Gastrocnemius medialis (tissue), 4 donors: Measurements from ENCODE around the gene PDGFC. TPM values are rescaled to one million over a fixed set of nuclear protein-coding genes. Genes with fewer than 3 reads are reported as not detected.

ENCODE experiments used
- ATAC-seq, 2 donors: fragments of 150-250 bp; one replicate each; pipeline ENCODE4 v1.9.1; 2016
- DNase-seq, 2 donors: peaks; one replicate each; pipeline ENCODE4 v3.0.0-alpha.2; 2019
- H3K27ac ChIP-seq, 4 donors: fragments of 200-600 bp; sonication (generic); 1 replicate in 1 of 4; 2 replicates in 3 of 4; pipeline ENCODE4 v1.5.1; 2016 to 2018; ENCODE audit warnings: mild to moderate bottlenecking in 2 of 4, moderate library complexity in 1 of 4
- H3K27me3 ChIP-seq, 3 donors: fragments of 200-600 bp; sonication (generic) in 2 of 3; 1 replicate in 1 of 3; 2 replicates in 2 of 3; pipeline versions ENCODE4 v1.5.1 to v1.6.0; 2016 to 2019; ENCODE audit warnings: mild to moderate bottlenecking in 1 of 3, moderate library complexity in 1 of 3
- H3K36me3 ChIP-seq, 2 donors: fragments of 200-600 bp; sonication (generic) in 1 of 2; one replicate each; pipeline ENCODE4 v1.5.1; 2017 to 2018
- H3K4me1 ChIP-seq, 2 donors: fragments of 200-600 bp; sonication (generic) in 1 of 2; one replicate each; pipeline ENCODE4 v1.5.1; 2016 to 2017; ENCODE audit warnings: mild to moderate bottlenecking in 2 of 2
- H3K4me3 ChIP-seq, 4 donors: fragments of 200-600 bp; sonication (generic) in 3 of 4; 1 replicate in 1 of 4; 2 replicates in 3 of 4; pipeline ENCODE4 v1.5.1; 2016 to 2019; ENCODE audit warnings: mild to moderate bottlenecking in 2 of 4
- H3K9me3 ChIP-seq, 3 donors: fragments of 200-600 bp; sonication (generic) in 2 of 3; 1 replicate in 1 of 3; 2 replicates in 2 of 3; pipeline ENCODE4 v1.5.1; 2016 to 2019
- POLR2A ChIP-seq, 2 donors: fragments of 450-650 bp; IDR thresholded peaks; one replicate each; pipeline ENCODE4 v1.6.1; 2017; ENCODE audit warnings: antibody characterized with exemption in 2 of 2, mild to moderate bottlenecking in 2 of 2, moderate library complexity in 2 of 2
- in situ Hi-C, 4 donors: fragments of 200-750 bp; cut with MboI; loops; one replicate each; pipeline versions ENCODE4 v1.15.0 to v1.8.0; 2017; ENCODE audit warnings: low sequenced_read_pairs in 4 of 4
- intact Hi-C: fragments of 100-400 bp; cut with DNase I; formaldehyde crosslinking; loops from one replicate; pipeline ENCODE4 v1.15.1; 2023; ENCODE audit warnings: low total_unique reads
- total RNA-seq, 4 donors: library from RNA; depleted of rRNA; stranded (reverse); fragments of >200 nt; gene quantifications; one replicate each; pipeline versions ENCODE4 v1.1.0 to v1.2.3, GENCODE V29; 2016
- TF ChIP-seq, protein P1 (sequence below), 5 experiments: fragments of 450-650 bp in 3 of 5; fragments of 200-600 bp in 2 of 5; sonication (generic) in 2 of 5; IDR thresholded peaks in 4 of 5; conservative IDR thresholded peaks in 1 of 5; 1 replicate in 4 of 5; 2 replicates in 1 of 5; pipeline ENCODE4 v1.5.1; 2016 to 2019; ENCODE audit warnings: antibody characterized with exemption in 5 of 5, mild to moderate bottlenecking in 3 of 5, moderate library complexity in 3 of 5

PDGFC gene
- total RNA-seq, 4 donors from 2014 or later: 4.4 to 10.7 (median 6.3) TPM

DNA sequence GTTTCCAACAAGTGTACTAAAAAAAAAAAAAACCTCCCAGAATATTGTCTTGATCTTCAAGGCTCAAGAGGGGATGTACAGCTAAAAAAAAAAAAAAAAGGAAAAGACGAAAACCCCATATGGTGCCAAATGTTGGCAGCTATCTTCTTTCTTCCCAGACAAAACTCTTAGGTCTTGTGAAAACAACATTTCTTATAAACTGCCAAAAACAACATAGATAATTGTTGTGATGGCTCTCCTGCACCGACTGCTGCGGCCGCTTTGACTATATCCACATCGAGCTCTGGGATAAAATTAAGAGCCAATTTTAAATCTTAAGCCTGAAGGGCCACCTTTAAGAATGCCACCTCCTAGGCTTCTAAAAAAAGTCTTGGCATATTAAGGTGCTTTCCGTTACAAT, 23.5 kb downstream of the PDGFC start:
- in situ Hi-C loops: no loop called here
- TF ChIP-seq, protein P1, sequence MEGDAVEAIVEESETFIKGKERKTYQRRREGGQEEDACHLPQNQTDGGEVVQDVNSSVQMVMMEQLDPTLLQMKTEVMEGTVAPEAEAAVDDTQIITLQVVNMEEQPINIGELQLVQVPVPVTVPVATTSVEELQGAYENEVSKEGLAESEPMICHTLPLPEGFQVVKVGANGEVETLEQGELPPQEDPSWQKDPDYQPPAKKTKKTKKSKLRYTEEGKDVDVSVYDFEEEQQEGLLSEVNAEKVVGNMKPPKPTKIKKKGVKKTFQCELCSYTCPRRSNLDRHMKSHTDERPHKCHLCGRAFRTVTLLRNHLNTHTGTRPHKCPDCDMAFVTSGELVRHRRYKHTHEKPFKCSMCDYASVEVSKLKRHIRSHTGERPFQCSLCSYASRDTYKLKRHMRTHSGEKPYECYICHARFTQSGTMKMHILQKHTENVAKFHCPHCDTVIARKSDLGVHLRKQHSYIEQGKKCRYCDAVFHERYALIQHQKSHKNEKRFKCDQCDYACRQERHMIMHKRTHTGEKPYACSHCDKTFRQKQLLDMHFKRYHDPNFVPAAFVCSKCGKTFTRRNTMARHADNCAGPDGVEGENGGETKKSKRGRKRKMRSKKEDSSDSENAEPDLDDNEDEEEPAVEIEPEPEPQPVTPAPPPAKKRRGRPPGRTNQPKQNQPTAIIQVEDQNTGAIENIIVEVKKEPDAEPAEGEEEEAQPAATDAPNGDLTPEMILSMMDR (IDR thresholded peaks at IDR 0.05 in 4 of 5, conservative IDR thresholded peaks at IDR 0.05 in 1 of 5): no peak
- no peak for TF ChIP-seq POLR2A (IDR thresholded peaks at IDR 0.05)
- H3K9me3 ChIP-seq: no peaks in the 10 kb centered on the region
- peak overlapping the region in 1 of 4 donors; percentile 24 for H3K27ac ChIP-seq
- H3K4me1 ChIP-seq: peaks cover 60 to 64% of the 10 kb centered on the region in 2 donors
- no peak for DNase-seq
- no peak for ATAC-seq
- intact Hi-C loops: loop anchor here (5.0 kb wide), 1 partner anchor 176 kb away; no protein-coding TSS in a partner anchor
- H3K4me3 ChIP-seq: peak overlapping the region in 2 of 4 donors; percentile 3 to 12
- H3K36me3 ChIP-seq: no peaks in the 10 kb centered on the region
- no peaks in the 10 kb centered on the region for H3K27me3 ChIP-seq

- no peaks in the 10 kb centered on the region for H3K27me3 ChIP-seq
- no peaks in the 10 kb centered on the region for H3K36me3 ChIP-seq
- intact Hi-C loops (loop anchor here (5.0 kb wide), 1 partner anchor 174 kb away; no protein-coding TSS in a partner anchor), in situ Hi-C loops (no loop called here)
- peak; percentile 79 to 87 for ATAC-seq
- H3K27ac ChIP-seq: peak overlapping the region; percentile 28 to 71 (median 50)
- peak; percentile 18 to 38 for DNase-seq
- H3K4me1 ChIP-seq: peaks cover 65 to 68% of the 10 kb centered on the region in 2 donors
- H3K9me3 ChIP-seq: no peaks in the 10 kb centered on the region
- no peak overlapping the region for H3K4me3 ChIP-seq
- TF ChIP-seq, protein P1 (IDR thresholded peaks at IDR 0.05 in 4 of 5, conservative IDR thresholded peaks at IDR 0.05 in 1 of 5): no peak
- peak in 1 of 2 donors; percentile 35 for TF ChIP-seq POLR2A (IDR thresholded peaks at IDR 0.05)
Observed at GRCh38 chr4:156946516-156947424, 24.8 kb downstream of the PDGFC start.

DNA sequence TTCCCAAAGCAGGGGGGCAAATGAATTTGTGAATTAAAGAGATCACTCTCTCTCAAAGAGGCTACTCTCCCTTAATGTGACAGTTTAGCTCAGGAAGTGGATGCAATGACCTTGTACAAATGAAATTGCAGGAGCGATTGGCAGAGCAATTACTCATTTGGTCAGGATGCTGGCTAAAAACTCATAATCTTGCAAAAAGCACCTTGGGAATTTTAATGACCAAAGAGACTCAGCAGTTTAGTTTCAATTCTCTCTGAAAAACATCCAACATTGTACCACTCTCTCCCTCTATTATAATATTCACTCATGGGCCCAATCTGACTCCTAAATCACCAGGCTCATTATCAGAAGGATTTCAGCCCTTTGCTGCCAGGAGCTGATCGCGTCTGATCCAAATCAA, 26.1 kb downstream of the PDGFC start:
- Histone ChIP-seq H3K27me3 (no peaks in the 10 kb centered on the region), H3K4me3 (no peak overlapping the region), H3K36me3 (no peaks in the 10 kb centered on the region), H3K9me3 (no peaks in the 10 kb centered on the region), H3K27ac (peak overlapping the region in 3 of 4 donors; percentile 9 to 46 (median 9)), H3K4me1 (peaks cover 69 to 73% of the 10 kb centered on the region in 2 donors)
- no peak for ATAC-seq
- TF ChIP-seq, protein P1 (IDR thresholded peaks at IDR 0.05 in 4 of 5, conservative IDR thresholded peaks at IDR 0.05 in 1 of 5): no peak
- TF ChIP-seq POLR2A (IDR thresholded peaks at IDR 0.05): no peak
- intact Hi-C loops: loop anchor here (5.0 kb wide), 1 partner anchor 173 kb away; no protein-coding TSS in a partner anchor
- DNase-seq: no peak
- in situ Hi-C loops: no loop called here

DNA sequence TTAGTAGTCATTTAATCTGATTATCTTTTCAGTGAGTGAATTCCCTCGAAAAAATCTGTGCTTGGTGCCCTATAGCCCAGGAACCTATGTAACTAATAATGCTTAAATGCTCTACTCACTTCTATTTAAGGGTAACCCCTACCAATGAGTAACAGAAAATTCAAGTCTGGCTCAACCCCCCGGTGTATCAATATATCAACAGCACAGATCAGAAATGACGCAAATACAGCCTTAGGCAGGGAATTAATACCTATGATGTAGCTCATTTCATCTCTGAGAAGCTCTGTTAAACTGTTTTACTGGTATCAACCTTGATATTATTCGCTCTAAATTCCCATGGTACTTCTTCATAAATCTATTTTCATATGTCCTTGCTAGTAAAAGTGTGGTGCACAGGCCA, 28.6 kb downstream of the PDGFC start:
- in situ Hi-C loops (no loop called here), intact Hi-C loops (no loop called here)
- ATAC-seq (no peak), DNase-seq (no peak)
- TF ChIP-seq, protein P1 (IDR thresholded peaks at IDR 0.05 in 4 of 5, conservative IDR thresholded peaks at IDR 0.05 in 1 of 5): no peak
- no peak for TF ChIP-seq POLR2A (IDR thresholded peaks at IDR 0.05)
- H3K4me3 ChIP-seq: no peak overlapping the region
- no peak overlapping the region for H3K27ac ChIP-seq
- H3K36me3 ChIP-seq: no peaks in the 10 kb centered on the region
- H3K4me1 ChIP-seq: peaks cover 46 to 49% of the 10 kb centered on the region in 2 donors
- no peaks in the 10 kb centered on the region for H3K9me3 ChIP-seq
- H3K27me3 ChIP-seq: no peaks in the 10 kb centered on the region
